CD4-positive, alpha-beta T cell treated with Interleukin-4 for 4 hours (primary cell): ENCODE results near the gene BICDL2.
"Not testable (repeated sequence)": the region's sequence is repeated elsewhere in the genome, so short reads cannot be mapped to it uniquely, and the experiment has no call there.

Source experiments
- DNase-seq: peaks from one replicate; pipeline ENCODE4 v3.0.0-alpha.2; 2020

The BICDL2 gene, protein sequence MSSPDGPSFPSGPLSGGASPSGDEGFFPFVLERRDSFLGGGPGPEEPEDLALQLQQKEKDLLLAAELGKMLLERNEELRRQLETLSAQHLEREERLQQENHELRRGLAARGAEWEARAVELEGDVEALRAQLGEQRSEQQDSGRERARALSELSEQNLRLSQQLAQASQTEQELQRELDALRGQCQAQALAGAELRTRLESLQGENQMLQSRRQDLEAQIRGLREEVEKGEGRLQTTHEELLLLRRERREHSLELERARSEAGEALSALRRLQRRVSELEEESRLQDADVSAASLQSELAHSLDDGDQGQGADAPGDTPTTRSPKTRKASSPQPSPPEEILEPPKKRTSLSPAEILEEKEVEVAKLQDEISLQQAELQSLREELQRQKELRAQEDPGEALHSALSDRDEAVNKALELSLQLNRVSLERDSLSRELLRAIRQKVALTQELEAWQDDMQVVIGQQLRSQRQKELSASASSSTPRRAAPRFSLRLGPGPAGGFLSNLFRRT

DNA sequence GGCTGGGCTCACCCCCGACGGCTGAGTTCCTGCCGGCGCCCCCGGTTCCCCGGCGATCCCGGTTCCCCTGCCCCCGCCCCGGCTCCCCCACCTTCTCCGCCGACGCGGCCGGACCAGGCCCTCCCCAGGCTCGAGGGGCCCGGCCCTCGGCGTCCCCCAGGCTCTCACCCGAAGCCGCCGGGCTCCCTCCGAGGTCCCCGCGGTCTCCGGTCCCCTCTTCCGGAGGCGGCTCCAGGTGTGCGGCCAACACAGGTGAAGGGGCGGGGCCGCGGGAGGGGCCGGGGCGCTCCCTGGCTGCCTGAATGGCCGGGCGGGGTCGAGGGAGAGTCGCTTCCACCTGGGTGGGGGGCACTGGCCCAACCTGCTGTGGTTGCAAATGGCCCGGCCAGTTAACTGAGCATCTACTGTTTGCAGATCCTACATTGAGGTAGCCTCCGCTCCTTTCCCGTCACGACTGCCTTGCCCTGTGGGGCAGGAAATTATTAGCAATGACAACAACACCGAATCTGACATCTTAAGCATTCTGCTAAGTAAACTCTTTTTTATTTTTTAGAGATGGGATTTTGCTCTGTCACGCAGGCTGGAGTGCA, at the start of gene BICDL2:
TSS of gene BICDL2 (minus strand) at position 219 of the 590 bp plus-strand sequence. CDS start 1,448 bp downstream, outside the sequence.
- DNase-seq, result no peak

GRCh38 chr16:3085868-3086595, 49.3 kb upstream of the BICDL2 start:
- no peak for DNase-seq

DNA sequence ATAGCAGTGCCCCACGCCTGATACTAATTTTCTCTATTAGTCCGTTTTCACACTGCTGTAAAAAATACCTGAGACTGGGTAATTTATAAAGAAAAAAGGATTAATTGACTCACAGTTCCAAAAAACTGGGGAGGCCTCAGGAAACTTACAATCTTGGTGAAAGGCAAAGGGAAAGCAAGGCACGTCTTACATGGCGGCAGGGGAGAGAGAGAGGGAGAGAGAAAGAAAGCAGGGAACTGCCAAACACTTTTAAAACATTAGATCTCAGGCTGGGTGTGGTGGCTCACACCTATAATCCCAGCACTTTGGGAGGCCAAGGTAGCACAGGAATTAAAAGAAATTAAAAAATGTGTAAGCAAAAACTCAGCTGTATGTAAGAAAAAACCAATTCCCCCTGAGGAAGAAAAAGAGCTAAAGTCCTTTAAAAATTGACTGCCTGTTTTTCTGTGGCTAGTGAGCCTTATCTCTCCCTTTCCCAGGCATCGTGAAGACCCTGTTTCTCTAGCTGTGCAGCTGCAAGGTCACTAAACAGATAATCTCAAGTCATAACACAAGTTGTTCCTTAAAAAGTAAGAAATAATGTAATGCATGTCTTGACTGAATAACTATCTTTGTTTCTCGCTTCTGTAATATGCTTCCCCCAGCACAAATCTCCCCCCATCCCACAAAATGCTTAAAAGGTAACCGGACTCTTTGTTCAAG, 48.4 kb upstream of the BICDL2 start:
- no peak for DNase-seq

DNA sequence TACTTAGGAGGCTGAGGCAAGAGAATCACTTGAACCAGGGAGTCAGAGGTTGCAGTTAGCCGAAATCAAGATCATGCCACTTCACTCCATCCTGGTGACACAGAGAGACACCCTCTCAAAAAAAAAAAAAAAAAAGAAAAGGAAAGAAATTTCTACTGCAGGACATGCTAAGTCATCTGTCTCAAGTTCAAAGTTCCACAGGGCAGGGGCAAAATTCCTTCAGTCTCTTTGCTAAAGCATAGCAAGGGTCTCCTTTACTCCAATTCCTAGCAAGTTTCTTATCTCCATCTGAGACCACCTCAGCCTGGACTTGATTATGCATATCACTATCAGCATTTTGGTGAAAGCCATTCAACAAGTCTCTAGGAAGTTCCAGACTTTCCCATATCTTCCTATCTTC, 47.7 kb upstream of the BICDL2 start:
- no peak for DNase-seq

GRCh38 chr16:3083408-3083807, 46.7 kb upstream of the BICDL2 start:
- DNase-seq, result not testable (repeated sequence)

- not testable (repeated sequence) for DNase-seq
Measured at GRCh38 chr16:3081957-3082356, 45.2 kb upstream of the BICDL2 start.

GRCh38 chr16:3080024-3080423, 43.3 kb upstream of the BICDL2 start:
- no peak for DNase-seq

- no peak for DNase-seq
Measured at GRCh38 chr16:3076577-3076976, 39.8 kb upstream of the BICDL2 start.

DNA sequence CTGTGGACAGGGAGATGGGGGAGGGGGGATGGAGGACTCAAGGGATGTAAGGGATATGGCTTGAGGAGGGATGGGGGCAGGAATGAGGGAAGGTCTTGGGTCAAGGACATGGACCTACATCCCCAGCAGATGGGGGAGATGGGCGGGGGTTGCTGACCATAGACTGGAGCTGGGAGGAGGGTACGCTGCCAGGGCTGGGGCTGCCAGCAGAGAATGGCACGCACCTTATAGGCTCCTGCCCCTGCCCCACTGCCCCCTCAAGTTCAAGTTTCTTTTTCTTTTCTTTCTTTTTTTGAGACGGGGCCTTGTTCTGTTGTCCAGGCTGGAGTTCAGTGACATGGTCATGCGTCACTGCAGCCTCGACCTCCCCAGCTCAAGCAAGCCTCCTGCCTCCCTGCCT, 39.2 kb upstream of the BICDL2 start:
- not testable (repeated sequence) for DNase-seq

- no peak for DNase-seq
Measured at GRCh38 chr16:3075523-3075915, 38.8 kb upstream of the BICDL2 start.

GRCh38 chr16:3074860-3075522, 38.2 kb upstream of the BICDL2 start:
- DNase-seq, result peak; percentile 94

- no peak for DNase-seq
Measured at GRCh38 chr16:3073448-3073847, 36.7 kb upstream of the BICDL2 start.

DNA sequence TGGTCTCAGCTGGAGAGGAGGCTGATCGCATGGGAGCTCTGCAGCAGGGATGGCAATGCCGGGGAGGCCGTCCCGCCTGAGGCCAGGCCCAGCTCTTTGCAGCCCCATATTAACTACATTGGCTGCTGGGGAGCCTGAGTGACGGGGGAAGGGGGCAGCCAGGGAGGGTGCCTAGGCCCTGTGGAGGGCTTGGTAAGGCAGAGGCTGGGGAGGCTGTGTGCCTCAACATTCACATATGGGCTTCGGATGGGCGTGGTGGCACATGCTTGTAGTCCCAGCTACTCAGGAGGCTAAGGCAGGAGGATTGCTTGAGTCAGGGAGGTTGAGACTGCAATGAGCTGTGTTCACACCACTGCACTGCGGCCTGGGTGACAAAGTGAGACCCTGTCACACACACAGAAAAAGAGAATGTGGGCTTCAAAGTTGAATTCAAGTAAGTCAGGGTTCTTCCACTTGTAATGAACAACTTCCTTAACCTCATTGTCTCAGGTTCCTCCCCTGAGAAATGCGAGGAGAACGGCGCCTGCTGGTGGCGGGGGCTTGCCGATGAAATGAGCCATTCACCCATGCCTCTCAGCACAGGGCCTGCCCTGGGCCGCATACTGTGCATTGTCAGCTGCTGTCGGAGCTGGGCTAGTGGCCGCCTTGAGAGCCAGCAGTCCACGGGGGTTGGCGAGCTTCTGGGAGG, 36.0 kb upstream of the BICDL2 start:
- DNase-seq, result peak; percentile 77

- not testable (repeated sequence) for DNase-seq
Measured at GRCh38 chr16:3072148-3072547, 35.4 kb upstream of the BICDL2 start.

DNA sequence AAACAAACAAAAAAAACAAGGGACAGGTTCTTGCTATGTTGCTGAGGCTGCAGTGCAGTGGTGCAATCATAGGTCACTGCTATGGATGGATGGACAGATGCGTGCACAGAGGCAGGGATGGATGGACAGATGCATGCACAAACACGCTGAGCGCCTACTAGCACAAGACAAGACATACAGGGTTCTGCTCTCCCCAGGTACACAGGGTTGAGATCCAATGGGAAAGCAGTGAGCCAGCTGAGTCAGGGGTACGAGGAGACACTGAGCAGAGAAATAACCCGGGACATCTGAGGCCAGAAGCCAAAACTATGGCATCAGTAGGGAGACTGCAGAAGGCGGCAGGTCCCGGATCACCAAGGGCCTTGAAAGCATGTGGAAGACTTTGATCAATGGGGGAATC, 34.9 kb upstream of the BICDL2 start:
- DNase-seq, result no peak

- no peak for DNase-seq
Measured at GRCh38 chr16:3070608-3071111, 33.9 kb upstream of the BICDL2 start.

GRCh38 chr16:3069146-3069545, 32.4 kb upstream of the BICDL2 start:
- DNase-seq, result not testable (repeated sequence)

DNA sequence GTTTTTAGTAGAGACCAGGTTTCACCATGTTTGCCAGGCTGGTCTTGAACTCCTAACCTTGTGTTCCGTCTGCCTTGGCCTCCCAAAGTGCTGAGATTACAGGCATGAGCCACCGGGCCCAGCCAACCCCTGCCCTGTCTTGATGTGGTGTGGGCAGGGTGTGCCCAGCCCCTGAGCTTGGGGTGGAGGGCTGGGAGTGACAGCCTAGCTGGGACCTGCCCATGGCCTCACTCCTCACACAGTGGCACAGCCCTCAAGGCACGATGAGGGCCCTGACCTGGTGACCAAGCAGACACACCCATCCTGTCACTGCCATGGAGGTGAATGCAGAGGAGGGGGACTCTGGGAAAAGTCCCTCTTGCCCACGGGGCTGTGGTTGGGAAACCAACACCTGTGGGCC, 31.7 kb upstream of the BICDL2 start:
- DNase-seq, result peak; percentile 40

- no peak for DNase-seq
Measured at GRCh38 chr16:3066440-3066748, 29.6 kb upstream of the BICDL2 start.

- no peak for DNase-seq
Measured at GRCh38 chr16:3065742-3066439, 29.1 kb upstream of the BICDL2 start.
